ENCODE data around the gene TPRN.

Gene TPRN

DNA sequence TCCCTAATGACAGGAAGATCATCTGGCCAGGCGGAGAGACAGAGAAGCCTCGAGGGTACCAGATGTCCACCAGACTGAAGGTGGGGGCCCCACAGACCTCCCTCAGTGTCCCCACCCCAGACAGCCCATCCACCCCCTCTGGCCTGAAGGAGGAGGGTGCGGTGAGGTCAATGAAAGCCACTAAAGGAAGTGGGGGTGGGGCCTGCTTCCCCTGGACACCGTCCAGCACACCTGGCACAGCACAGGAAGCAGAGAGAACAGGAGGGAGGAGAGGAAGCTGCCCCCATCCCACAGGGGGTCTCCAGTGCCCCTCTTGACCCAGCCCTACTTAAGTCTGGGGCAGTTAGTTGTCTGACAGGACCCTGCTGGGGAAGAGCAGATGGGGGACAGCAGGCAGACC lies 41.9 kb downstream of the TPRN start:
- no peak for DNase-seq

DNA sequence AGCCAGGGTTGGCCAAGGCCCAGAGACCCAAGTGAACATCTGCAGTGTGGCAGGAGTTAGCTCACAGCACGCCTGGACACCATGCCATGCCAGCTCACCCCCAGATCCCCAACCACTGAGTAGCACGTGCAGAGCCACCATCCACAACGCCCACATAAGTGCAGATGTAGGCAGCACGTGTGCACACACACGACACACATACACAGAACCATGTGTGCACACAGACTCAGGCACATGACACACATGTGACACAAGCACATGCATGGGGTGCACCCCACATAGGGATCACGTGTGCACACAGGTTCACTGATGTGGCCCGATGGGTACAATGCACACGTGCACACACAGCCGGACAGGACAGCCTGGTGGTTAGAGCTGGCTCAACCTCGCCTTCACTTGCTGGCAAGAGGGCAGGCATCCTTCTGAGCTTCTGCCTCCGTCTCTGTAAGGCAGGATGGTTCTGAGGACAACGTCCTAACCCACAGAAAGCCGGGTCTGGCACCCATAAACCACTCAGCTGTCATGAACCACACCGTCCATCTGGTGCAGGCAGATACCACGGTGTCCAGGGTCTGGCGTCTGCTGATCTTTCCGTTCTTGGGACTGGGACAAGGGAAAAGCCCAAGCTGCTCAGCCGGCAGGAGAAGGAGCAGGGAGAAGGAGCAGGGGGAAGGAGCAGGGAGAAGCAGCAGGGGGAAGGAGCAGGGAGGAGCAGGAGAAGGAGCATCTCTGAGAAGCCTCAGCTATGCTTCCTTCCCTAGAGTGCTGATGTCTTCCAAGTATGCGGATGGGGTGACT lies 42.7 kb downstream of the TPRN start:
- DNase-seq: peak in 1 of 2 experiments; percentile 54

DNA sequence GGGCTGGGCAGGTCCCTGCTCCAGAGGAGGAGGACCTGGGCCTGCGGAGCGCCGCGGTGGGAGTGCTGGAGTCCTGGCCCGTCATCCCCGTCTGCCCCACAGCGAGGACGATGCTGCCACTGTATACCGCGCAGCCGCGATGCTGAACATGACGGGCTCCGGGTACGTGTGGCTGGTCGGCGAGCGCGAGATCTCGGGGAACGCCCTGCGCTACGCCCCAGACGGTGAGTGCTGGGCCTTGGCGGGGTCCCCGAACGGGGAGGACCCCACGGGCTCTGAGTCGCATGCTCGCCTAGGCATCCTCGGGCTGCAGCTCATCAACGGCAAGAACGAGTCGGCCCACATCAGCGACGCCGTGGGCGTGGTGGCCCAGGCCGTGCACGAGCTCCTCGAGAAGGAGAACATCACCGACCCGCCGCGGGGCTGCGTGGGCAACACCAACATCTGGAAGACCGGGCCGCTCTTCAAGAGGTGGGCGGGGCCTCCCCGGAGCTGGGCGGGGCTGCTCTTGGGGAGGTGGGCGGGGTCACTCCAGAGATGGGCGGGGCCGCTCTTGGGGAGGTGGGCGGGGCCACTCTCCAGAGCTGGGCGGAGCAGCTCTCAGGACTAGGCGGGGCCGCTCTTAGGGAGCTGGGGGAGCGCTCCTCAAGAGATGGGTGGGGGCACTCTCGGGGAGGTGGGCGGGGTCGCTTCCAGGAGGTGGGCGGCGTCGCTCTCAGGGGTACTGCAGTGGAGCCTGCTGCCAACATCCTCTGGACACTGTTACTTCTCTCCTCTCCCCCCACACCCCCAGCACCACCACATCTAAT lies 43.8 kb downstream of the TPRN start:
- no peak for DNase-seq

DNA sequence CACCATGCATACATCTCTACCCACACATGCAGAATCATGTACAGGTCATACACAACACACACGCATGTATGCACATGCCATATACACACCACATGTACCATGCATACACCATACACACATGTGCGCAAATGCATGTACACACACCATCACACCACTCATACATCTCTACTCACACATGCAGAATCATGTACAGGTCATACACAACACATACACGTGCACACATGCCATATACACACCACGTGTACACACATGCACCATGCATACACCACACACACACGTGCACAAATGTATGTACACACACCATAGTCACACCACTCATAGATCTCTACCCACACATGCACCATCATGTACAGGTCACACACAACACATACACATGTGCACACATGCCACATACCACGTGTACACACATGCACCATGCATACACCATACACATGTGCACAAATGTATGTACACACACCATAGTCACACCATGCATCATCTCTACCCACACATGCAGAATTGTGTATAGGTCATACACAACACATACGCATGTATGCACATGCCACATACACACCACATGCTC lies 47.6 kb downstream of the TPRN start:
- no peak for DNase-seq

DNA sequence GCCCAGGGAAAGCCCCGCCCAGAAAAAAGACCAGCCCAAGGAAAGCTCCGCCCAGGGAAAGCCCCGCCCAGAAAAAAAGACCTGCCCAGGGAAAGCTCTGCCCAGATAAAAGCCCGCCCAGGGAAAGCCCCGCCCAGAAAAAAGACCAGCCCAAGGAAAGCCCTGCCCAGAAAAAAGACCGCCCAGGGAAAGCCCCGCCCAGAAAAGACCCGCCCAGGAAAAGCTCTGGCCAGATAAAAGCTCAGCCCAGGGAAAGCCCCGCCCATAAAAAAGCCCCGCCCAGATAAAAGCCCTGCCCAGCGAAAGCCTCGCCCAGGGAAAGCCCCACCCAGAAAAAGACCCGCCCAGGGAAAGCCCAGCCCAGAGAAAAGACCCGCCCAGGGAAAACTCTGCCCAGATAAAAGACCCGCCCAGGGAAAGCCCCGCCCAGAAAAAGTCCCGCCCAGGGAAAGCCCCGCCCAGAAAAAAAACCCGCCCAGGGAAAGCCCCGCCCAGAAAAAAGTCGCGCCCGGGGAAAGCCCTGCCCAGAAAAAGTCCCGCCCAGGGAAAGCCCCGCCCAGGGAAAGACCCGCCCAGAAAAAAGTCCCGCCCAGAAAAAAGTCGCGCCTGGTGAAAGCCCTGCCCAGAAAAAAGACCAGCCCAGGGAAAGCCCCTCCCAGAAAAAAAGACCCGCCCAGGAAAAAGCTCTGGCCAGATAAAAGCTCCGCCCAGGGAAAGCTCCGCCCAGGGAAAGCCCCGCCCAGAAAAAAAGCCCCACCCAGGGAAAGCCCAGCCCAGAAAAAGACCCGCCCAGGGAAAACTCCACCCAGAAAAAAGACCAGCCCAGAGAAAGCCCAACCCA lies 49.7 kb downstream of the TPRN start:
- DNase-seq: no peak

DNA sequence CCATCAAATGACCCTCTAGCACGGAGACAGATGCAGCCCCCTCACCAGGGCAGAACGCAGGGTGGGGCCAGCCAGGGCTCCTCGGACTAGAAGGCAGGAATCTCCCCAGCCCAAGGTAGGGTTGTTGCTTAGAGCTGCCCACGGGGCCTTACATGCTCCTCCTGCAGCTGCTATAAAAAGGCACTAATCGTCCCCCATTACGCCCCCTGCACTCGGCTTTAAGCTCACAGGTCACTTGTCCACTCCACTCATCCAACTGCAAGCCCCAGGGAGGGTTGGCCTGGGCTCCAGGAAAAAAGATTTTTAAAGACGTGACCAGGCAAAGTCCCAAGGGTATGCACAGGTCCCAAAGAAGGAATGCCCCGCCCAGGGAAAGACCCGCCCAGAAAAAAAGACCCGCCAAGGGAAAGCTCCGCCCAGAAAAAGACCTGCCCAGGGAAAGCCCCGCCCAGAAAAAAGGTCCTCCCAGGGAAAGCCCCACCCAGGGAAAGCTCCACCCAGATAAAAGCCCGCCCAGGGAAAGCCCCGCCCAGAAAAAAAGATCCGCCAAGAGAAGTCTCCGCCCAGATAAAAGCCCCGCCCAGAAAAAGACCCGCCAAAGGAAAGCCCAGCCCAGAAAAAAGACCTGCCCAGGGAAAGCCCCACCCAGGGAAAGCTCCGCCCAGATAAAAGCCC lies 50.5 kb downstream of the TPRN start:
- no peak for DNase-seq

DNA sequence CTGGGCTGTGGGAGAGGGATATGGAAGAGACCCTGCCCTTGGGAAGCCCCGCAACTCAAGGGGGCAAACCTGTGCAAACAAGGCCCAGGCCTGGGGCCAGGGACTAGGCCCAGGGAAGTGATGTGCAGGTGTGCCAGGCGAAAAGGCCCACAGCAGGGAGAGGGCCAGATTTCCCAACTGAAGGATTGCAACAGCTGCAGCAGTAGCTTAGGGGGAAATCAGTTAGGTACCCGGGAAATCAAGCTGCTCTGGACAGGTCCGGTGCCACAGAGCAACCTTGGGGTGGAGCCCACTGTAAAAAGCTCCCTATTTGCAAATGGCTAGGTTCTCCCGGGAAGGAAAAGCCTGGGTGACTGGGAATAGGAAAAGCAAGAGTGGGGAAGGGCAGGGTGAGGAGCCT lies 51.2 kb downstream of the TPRN start:
- DNase-seq: peak in 1 of 2 experiments; percentile 27

DNA sequence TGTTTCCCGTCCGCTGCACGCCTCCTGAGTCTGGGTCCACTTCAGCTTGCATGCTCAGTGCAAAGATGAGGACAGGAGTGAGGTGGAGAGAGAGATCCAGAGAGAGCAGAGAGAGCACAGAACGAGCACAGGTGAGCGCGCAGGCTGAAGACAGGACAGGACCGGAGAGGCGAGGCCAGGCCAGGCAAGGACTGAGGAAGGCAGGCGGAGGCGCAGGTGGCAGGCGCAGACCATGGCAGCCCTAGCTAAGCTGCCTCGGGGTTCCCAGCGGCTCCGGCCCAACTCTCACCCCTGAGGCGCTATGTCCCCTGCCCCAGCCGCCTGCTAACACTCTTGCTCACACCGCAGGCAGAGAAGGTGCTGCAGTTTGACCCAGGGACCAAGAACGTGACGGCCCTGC lies 51.9 kb downstream of the TPRN start:
- no peak for DNase-seq

DNA sequence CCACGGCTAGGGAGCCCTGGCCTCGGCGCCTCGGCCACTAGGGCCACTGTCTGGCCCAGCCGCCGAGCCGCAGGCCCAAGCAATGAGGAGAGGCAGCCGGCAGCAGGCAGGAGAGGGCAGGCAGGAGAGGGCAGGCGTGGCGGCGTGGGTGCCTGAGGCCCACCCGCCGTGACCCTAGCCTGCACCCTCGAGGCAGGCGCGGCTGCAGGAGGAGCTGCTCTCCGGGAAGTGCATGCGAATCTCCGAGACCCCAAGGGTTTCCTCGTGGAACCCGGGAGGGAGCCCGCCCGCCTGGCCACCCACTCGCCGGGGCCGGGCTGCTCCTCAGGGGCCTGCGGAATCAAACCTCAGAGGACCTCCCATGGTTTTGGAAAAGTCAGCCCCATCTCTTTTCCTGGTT lies 52.3 kb downstream of the TPRN start:
- DNase-seq: no peak

DNA sequence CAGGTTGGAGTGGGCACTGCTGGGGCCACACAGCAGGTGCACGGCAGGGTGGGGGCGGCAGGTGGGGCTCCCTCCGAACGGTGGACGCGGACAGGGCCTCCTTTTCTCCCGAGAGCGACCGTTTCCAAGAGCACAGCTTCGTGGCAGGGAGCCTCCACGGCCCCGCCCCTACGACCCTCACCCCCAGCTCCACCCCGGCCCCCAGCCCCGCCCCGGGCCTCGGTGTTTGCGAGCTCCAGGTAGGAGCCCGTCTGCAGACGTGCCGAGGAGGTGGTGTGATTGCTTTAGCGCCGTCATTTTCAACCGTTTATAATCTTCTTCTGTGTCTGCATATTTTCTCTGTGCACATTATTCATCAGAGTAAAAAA lies 52.8 kb downstream of the TPRN start:
- DNase-seq: no peak

DNA sequence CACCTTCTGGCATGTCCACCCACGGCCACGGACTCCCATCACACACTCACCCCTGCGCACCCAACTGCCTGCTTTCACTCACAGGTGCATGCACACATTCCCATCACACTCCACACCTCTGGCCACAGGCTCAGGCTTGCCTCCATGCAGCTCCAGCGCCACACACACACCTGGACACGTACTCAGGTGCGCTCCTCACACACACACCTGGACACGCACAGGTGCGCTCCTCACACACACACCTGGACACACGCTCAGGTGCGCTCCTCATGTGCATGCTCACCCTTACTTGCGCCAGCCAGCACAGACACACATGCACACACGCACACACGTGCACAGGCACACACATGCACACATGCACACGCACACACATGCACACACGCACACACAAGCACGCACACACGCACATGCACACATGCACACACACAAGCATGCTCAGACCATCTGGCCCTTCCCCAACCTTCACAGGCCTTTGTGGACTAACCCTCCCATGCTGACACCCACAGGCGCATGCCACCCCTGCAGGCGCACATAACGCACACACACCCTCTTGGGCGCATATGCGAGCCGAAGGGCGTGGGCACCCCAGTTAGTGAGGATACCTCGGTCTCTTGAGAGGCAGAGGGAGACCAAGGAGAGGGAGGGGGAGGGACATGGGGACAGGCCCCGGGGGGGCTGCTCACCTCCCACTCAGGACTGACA lies 53.3 kb downstream of the TPRN start:
- DNase-seq: no peak

DNA sequence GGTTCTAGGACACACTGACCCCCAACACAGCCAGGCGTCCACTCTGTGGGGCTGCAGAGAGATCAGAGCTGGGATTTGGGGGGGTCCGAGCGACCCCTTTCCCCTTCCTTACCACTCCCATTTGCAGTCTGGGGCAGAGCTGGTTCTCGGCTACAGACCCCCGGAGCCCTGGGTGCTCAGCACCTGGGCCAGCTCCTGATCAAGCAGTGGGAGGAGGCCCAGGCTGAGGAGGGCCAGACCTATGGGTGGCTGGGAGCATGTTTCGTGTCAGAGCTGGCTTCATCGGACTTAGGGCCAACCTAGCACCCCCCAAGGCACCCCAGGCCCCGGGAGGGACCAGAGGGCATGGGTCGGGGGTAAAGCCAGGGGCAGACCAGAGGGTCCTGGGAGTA lies 54.0 kb downstream of the TPRN start:
- DNase-seq: no peak

DNA sequence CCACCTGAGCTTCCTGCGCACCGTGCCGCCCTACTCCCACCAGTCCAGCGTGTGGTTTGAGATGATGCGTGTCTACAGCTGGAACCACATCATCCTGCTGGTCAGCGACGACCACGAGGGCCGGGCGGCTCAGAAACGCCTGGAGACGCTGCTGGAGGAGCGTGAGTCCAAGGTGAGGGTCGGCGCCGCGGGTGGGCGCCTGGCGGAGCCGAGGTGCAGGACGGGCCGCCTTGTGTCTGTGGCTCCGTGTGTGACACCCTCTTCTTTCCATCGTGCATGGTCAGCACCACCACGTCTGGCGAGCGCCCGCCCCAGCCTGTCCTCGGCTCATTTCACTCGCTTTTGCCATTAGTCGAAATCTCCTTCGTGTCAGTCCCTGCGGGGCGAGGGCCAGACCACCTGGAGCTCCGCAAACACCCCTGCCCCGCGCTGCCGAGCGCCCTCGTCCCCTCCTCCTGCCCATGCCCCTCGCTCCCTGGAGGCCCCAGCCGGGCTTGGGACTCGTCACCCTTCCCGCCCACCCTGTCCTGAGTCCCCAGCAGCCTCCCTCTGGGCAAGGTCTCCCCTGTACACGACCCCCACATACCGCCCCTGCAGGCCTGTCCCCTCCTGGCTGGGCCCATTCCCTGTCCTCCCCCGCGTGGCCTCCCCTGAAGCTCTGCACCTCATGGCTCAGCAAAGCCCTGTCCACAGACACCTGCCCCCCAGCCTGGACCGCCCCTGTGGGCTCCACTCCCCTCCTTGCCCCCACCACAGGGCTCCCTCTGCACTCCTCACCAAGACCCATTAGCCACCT lies 54.6 kb downstream of the TPRN start:
- DNase-seq: no peak

DNA sequence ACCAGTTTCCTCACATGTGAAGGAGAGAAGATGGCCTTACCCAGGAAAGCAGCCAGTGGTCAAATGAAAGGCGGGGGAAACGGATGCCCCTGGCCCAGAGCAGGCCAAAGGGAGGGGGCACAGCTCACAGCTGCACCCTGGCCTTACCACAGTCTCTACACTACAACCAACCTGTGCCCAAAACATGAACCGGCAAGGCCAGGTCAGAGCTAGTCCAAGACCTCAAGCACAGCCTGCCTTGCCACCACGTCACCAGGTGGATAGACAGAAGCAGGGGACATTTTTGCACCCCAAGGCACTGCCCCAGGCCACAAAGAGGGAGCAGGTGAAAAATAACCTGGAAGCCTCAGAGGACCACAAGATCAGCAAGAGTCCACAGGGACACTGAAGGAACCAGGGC lies 57.1 kb downstream of the TPRN start:
- DNase-seq: no peak

DNA sequence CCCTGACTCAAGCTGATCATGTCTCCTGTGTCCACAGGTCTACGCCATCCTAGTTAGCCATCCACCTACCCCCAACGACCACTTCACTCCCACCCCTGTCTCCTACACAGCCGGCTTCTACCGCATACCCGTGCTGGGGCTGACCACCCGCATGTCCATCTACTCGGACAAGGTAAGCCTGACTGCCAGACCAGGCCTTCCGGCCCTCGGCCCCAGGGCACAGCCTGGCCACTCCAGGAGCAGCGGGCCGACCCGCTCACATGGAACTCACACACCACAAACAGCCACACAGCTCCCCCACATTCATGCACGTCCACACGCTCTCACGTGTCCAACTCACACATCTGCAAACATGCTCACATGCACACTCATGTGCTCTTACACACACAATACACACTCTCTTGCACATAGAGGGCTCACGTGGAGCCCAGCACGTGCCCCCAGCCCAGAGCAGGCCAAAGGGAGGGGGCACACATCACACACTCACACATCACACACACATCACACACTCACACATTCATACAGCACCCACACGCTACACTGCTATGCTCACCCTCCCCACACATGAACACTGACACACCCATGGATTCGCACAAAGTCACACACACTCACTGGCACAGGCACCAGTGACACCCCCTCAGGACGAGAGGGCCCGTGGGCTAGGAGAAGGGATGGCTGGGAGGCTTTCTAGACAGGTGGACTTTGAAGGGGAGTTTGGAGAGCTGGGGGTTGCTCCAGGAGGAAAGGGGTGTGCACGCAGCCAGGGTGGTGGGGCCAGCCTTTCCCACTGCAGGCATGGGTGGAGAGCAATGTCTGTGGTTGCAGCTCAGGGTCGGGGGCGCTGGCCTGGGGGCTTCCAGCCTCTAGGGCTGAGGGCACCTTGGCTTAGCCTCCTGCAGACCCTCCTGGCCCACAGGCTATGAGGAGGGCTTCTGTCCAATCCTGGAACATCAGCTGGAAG lies 58.3 kb downstream of the TPRN start:
- no peak for DNase-seq
